Stimulated activated CD8-positive, alpha-beta memory T cell treated with anti-CD3 and anti-CD28 coated beads, Interleukin-12 subunit alpha, Interleukin-12 subunit beta, amount 100 ng/mL, for 4 hours (primary cell): Measurements from ENCODE around the gene CYP11A1.

Source experiments
- DNase-seq: peaks from one replicate; pipeline ENCODE4 v3.0.0-alpha.2; 2020; ENCODE audit warnings: low read depth

CYP11A1 gene

GRCh38 chr15:74347757-74348250 lies 19.6 kb downstream of the CYP11A1 start:
- no peak for DNase-seq

DNA sequence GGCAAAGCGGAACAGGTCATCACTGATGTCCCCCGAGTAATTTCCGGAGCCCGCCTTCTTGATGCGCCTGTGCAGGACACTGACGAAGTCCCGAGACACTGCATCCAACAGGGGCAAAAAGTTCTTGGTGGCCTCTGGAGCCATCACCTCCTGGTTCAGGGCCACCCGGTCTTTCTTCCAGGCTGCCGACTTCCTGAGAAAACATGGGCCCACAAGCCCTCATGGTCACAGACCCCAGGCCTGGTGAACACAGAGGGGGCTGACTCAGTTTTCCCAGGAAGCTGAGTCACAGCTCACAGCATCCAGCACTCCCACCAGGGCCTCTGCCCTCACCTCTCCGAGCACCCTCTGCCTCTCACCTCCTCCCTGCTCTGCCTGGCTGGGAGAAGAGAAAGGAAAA lies 22.4 kb downstream of the CYP11A1 start:
- DNase-seq: no peak

DNA sequence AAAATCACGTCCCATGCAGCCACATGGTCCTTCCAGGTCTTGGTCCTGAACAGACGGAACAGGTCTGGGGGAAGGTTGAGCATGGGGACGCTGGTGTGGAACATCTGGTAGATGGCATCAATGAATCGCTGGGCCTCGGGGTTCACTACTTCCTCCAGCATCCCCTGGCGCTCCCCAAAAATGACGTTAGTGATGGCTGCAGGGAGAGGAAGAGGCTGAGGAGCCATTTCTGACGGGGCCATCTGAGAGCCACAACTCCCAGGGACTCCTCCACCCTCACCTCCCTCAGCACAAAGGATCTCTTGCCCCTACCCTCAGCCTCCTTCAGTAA lies 23.7 kb downstream of the CYP11A1 start:
- no peak for DNase-seq

GRCh38 chr15:74343127-74343796 lies 24.2 kb downstream of the CYP11A1 start:
- DNase-seq: no peak

- no peak for DNase-seq
Observed at GRCh38 chr15:74340150-74340549, 27.3 kb downstream of the CYP11A1 start.

DNA sequence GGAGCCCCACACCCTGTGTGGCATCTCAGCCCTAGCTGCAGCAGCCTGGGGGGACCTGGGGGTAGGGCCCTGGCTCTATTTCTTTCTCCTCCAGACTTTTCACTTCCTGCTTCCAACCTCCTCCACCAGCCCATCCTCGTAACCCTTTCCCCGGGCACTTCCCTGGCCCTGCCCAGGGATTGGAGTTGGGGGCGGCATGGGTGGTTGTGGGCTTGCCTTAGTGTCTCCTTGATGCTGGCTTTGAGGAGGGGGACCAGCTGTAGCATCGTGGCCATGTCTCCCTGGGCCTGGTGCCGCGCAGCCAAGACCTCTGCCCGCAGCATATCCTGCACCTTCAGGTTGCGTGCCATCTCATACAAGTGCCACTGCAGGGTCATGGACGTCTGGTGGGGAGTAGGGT lies 28.1 kb downstream of the CYP11A1 start:
- DNase-seq: no peak

GRCh38 chr15:74338676-74339075 lies 28.8 kb downstream of the CYP11A1 start:
- DNase-seq: no peak

DNA sequence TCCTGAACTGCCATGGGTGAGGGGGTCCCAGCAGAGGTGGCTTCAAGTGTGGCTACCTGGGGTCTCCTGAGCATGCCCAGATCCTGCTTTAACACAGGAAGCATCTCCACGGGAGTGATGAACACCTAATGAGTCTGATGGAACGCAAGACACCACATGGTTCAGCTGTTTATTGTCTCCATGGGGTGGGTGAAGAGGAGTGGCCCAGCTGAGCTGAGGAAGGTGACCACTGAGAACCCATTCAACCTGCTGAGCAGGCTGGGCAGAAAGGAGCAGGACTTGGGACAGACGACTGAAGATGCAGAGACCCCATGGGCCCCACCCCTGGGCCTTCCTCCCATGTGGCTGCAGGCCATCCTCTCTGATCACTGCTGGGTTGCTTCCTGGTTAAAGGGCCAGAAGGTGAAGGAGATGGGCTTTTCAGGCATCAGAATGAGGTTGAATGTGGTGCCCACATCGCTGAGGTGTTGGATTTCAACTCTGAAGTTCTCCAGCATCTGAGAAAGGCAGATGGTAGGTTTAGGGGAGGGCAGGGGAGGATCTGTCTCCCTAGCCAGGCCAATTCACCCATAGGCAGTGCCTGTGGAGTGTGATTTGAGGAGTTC lies 29.7 kb downstream of the CYP11A1 start:
- no peak for DNase-seq

DNA sequence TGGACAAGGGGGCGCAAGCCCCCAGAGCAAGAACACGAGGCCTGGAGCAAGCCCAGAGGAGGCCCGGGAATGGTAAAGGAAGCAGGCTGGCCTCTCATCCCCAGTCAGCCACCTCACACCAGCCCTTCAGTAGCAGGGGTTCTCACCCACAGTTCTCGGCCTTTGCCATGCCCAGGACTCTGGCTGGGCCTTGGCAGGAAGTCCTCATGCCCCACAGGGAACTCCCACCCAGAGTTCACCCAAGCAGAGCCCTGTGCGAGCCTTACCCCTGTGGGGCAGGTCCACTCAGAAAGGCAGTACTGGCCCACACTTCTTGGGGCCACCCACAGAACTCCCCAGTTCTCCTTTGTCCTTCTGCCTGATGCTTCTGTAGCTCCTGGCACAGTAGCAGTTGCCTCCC lies 30.3 kb downstream of the CYP11A1 start:
- DNase-seq: no peak

DNA sequence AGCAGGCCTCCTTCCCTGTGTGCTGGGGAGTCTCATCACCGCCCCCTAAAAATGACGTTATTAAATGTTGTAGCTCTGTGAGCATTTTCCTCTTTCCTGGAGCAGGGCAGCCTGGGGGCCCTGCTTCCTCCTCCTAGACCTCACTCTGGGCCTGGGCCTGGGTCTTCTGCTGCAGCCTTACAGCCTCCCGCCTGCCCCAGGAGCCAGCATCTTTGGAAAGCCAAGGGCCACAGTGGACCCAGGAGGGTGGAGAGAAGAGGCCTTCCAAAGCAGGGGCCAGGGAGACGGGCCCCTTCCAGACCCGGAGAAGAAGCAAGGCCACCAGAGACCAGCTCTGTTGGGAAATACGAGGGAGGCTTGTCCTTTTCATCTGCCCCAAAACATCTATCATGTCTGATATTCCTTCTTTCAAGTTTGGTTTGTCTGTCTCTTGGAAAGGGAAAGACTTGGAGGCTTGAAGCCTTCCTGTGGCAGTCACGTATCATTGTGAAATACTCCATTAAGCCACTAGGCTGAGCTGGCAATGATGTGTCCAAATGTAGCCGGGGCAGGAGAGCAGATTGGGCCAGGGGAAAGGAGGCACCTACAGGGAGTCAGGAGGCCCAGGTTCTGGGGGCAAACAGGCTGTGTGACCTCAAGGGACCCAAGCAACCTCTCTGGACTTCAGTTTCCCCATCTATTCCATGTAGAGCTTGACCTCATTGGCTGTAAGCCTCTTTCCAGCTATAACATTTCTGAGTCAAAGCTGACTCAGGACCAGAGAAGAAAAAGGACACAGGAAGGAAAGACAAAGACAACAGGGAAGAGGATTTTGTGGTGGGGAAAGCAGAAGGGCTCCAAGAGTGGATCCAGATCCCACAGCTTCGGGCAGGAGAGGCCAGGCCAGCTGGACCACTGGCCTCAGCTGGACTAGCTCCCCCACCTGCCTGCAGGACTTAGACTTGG lies 31.1 kb downstream of the CYP11A1 start:
- no peak for DNase-seq

DNA sequence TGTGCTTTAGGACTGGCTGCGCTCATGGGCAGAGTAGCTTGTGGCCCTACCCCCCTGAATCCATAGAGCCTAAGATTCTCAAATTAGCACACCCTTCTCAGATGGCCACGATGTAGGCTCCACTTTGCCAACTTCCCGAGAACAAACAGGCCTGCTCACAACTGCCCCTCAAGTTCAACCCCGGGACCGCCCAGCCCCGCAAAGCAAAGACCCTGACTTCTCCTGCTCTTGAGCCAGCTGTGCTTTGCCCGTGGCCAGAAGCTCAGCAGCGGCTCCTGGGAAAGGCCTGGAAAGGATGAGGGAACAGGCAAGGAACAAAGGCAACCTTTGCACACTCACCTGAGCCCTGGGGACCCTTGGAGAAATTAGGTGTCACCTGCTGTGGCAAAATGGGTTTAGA lies 32.0 kb downstream of the CYP11A1 start:
- no peak for DNase-seq

DNA sequence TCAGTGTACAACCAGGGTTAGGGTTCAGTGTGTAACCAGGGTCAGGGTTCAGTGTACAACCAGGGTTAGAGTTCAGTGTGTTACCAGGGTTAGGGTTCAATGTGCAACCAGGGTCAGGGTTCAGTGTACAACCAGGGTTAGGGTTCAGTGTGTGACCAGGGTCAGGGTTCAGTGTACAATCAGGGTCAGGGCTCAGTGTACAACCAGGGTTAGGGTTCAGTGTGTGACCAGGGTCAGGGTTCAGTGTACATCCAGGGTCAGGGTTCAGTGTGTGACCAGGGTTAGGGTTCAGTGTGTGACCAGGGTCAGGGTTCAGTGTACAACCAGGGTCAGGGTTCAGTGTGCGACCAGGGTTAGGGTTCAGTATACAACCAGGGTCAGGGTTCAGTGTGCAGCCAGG lies 33.3 kb downstream of the CYP11A1 start:
- DNase-seq: no peak

DNA sequence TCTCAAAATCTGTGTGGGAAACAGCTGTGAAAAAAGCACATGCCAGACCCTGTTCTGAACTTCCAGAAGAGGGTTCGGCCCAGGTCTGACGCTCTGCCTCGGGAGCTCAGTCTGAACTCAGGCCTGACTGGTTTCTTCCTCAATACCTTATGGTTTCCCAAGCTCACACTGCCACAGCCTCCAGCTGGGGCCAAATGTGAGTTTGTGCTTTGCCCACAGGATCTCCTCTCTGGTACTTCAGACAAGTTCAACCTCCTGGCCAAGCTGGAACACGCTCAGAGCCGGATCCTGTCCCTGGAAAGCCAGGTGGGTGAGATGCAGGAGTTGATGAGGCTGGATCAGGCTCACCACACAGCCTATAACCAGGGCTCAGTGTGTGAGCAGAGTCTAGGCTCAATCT lies 33.8 kb downstream of the CYP11A1 start:
- no peak for DNase-seq

GRCh38 chr15:74333093-74333492 lies 34.4 kb downstream of the CYP11A1 start:
- DNase-seq: no peak

DNA sequence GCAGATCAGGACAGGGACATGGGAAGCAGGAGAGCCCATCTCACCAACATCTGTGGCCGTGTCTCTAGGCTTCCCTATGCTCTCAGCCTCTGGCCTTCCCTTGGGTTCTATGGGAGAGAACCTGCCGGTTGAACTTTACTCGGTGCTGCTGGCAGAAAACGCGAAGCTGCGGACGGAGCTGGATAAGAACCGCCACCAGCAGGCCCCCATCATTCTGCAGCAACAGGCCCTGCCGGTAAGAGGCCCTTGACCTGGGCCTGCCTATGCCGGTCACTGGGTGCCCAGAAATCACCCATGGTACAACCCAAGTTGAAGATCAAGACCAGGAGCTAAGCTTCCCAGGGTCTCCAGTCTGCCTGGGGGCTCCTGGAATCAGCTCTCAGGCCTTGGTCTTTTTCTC lies 34.8 kb downstream of the CYP11A1 start:
- no peak for DNase-seq

- DNase-seq: no peak
Observed at GRCh38 chr15:74332011-74332410, 35.4 kb downstream of the CYP11A1 start.

DNA sequence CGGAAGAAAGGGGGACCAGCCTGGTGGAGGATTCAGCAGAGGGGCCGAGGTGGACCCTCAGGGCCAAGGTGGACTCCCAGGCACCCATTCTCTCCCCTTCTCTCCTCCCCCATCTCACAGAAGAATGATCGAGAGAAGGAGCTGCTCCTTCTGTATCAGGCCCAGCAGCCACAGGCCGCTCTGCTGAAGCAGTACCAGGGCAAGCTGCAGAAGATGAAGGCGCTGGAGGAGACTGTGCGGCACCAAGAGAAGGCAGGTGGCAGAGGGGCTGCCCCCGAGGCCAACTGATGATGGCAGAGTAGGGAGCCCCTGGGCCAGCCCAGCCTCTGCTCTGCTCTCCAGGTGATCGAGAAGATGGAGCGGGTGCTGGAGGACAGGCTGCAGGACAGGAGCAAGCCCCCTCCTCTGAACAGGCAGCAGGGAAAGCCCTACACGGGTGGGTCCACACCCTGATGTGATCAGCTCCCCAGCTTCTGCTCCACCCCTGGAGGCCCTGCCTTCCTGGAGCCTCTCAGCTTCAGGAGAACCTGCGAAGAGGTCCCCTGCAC lies 36.5 kb downstream of the CYP11A1 start:
- DNase-seq: no peak

GRCh38 chr15:74328331-74329056 lies 39.0 kb downstream of the CYP11A1 start:
- DNase-seq: no peak

DNA sequence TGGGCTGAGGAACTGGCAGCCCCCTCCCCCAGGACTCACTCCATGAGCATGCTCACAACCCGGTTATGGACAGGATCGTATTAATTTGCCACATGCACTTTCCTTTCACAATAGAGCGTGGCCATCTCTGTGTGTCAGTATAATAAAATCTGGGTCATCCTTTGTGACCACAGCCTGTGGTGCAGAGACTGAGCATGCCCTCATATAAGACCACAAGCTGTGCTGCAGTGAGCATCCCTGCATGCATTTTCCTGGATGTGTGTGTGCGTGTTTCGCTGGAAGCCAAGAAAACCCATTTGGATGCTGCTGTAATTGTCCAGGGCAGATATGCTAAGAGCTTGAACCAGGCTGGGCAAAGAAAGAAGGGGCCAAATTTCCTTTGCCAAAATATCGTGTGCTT lies 39.7 kb downstream of the CYP11A1 start:
- no peak for DNase-seq

GRCh38 chr15:74326746-74327145 lies 40.7 kb downstream of the CYP11A1 start:
- DNase-seq: no peak

DNA sequence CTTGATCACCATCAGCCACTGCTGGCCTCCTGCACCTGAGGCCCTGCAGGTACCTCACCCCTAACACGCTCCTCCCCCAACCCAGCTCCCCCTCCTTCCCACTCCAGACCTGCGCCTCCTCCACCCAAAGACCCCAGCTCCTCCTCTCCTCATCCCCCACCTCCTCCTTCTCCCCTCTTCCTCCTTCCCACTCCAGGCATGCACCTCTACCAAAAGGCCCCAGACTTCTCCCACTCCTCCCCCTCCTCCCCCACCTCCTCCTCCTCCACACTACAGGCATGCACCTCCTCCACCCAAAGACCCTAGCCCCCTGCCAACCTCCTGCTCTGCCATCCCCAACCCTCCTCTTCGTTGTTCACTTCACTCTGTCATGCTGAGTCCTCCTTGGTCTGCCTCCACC lies 42.7 kb downstream of the CYP11A1 start:
- DNase-seq: no peak

DNA sequence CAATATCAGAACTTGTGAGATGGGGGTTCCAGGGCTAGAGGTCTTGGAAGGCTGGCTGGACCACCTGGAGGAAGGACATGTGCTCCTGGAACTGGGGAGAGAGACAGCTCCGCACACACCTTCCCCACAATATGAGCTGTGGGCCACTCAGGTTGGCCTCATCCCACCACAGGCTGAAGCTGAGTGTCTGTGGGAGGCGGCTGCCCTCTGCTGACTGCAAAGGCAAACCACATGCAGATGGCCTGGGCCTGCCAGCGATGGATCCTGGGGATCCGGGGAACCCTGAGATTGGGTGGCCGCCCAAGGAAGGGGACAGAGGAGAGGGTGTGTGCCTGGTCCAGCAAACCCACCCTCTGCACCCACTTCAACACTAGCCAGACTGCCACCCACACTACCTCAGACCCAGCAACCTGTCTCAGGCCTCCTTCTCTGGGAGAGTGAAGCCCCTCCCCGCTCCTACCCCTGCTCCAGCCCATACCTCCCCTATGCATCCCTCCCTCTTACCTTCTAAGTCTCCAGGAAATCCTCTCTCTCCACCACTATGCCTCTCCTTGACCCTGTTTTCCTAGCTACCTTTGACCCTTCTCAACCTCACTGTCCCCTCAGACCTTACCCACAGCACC lies 44.8 kb downstream of the CYP11A1 start:
- peak; percentile 17 for DNase-seq
